Pancreas (tissue), 10 donors: ENCODE measurements around the gene CRYBB1. TPM values are rescaled to one million over a fixed set of nuclear protein-coding genes. Genes with fewer than 3 reads are reported as not detected.

ENCODE experiments used
- ATAC-seq, 4 donors: fragments of 200-7000 bp; cut with Tn5 transposase; one replicate each; pipeline versions ENCODE4 v1.8.0 to v1.9.1; 2020; ENCODE audit warnings: mild to moderate bottlenecking in 4 of 4, moderate library complexity in 4 of 4
- DNase-seq, 6 donors: peaks; one replicate each; pipeline ENCODE4 v3.0.0-alpha.2; 2020
- FAIRE-seq: peaks from 2 replicates; lab custom pipeline; 2012; peaks lifted over from hg19 to GRCh38; lab: Jason Lieb, UNC
- H3K27ac ChIP-seq, 4 donors: fragments of 200-600 bp; sonication (generic); 1 replicate in 3 of 4; 2 replicates in 1 of 4; pipeline versions ENCODE4 v1.5.0 to v1.8.0; 2020
- H3K27me3 ChIP-seq, 4 donors: fragments of 200-600 bp; one replicate each; pipeline ENCODE4 v1.8.0; 2021
- H3K36me3 ChIP-seq, 3 donors: fragments of 200-600 bp; sonication (generic) in 1 of 3; one replicate each; pipeline versions ENCODE4 v1.5.0 to v1.8.0; 2020 to 2021
- H3K4me1 ChIP-seq, 3 donors: fragments of 200-600 bp; one replicate each; pipeline ENCODE4 v1.8.0; 2021
- H3K4me3 ChIP-seq, 4 donors: fragments of 200-600 bp; sonication (generic) in 2 of 4; one replicate each; pipeline versions ENCODE4 v1.5.0 to v1.8.0; 2020 to 2021
- H3K9me3 ChIP-seq, 4 donors: fragments of 200-600 bp; one replicate each; pipeline ENCODE4 v1.8.0; 2021
- CTCF ChIP-seq, 4 donors: fragments of 200-600 bp; sonication (generic) in 3 of 4; IDR thresholded peaks; one replicate each; pipeline versions ENCODE4 v1.5.0 to v1.8.0; 2021; ENCODE audit warnings: antibody characterized with exemption in 4 of 4
- WGBS, 2 donors: extraction: QIAGEN DNeasy Blood & Tissue Kit; methylation state at CpG; one replicate each; pipeline ENCODE4 v1.1.7; 2013; 5-methylcytosine and 5-hydroxymethylcytosine counted together
- intact Hi-C, 3 donors: fragments of 100-400 bp; cut with DNase I; formaldehyde crosslinking; loops; one replicate each; pipeline versions ENCODE4 v1.11.1 to v1.14.2; 2022
- polyA plus RNA-seq, 2 donors: library from polyadenylated mRNA; stranded (reverse); fragments of 200-250 nt; gene quantifications; one replicate each; pipeline ENCODE4 v1.2.3, GENCODE V29; 2013
- total RNA-seq, 6 donors: library from RNA; stranded (reverse); fragmentation: NEBNext Ultra II Directional in 4 of 6; extraction: Animal tissue kit (Norgen Biotek cat#: 25700) in 4 of 6; gene quantifications; one replicate each; pipeline versions ENCODE4 v1.2.1 to v1.2.4, GENCODE V29; 2021 to 2023
- donor health status: healthy with polysubstance abuse.
- donor health status: DM: no; HTN: no; CAD: no; lungs with moderate emphysema.
- donor health status: DM: no; HTN: no; CAD: no.
- donor health status: control.
- donor health status: control.
- donor health status: Bipolar disorder and iron deficiency.
- donor health status: DM: yes; HTN: yes; CAD: no.
- donor health status: DM: no; HTN: no; CAD: no.
- donor health status: DM: no; HTN: no; CAD: no.
- donor health status: DM: yes; HTN: yes; CAD: no.

Gene CRYBB1
- total and polyA plus RNA-seq, 8 donors, result 0.14 to 0.66 (median 0.34) TPM; not detected in 3

DNA sequence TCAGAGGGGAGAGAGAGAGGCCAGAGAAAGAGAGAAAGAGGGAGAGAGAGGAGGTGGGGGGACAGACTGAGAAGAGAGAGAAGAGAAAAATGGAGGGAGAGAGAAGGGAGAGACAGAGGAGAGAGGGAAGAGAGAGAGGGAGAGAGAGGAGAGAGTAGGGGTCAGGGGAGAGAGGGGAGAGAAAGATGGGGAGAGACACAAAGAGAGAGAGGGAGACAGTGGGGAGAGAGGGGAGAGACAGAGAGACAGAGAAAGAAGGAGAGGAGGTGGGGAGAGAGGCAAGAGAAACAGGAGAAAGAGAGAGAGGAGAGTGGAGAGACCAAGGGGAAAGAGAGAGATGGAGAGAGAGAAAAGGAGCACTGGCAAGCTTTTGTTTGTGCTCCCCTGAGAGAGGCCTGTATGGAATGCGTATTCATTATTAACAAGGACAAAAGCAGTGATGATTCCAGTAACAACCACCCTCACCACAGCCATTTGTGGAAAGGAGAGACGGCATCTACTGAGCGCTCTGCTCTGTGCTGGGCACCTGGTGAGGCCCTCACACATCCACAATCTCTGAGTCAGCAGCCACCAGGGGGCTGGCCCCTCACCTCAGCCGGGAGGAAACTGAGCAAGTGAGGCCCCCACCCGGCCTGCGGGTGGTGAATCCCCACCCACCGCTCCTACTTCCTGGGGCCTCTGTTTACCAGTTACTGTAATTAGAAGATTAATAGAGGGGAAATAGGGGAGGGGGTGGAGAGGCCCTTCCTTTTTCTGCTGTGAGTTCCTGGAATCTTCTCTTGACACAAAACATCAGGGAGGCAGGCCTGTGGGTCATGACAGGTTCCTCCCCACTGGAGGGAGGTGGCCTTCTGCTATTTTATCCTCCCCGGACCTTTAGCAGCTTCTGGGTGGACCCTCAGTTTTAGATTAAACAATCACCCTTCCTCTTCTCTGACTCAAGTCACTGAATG is 24.9 kb upstream of the CRYBB1 start:
- FAIRE-seq (no peak), ATAC-seq (no peak), DNase-seq (no peak)
- TF ChIP-seq CTCF (IDR thresholded peaks at IDR 0.05), result no peak
- Histone ChIP-seq H3K4me3 (no peak overlapping the region), H3K36me3 (no peaks in the 10 kb centered on the region), H3K9me3 (no peaks in the 10 kb centered on the region), H3K27ac (no peak overlapping the region), H3K4me1 (peaks cover 0 to 2% (median 0%) of the 10 kb centered on the region in 3 donors), H3K27me3 (no peaks in the 10 kb centered on the region)
- 63% methylated on average over 8 of the region's 8 CpGs for WGBS, 2 donors
- intact Hi-C loops, result no loop called here

- DNase-seq (no peak), FAIRE-seq (no peak), ATAC-seq (no peak)
- WGBS, 2 donors, result 9 to 23% methylated on average over 1 of the region's 1 CpG
- Histone ChIP-seq H3K4me3 (no peak overlapping the region), H3K36me3 (no peaks in the 10 kb centered on the region), H3K9me3 (no peaks in the 10 kb centered on the region), H3K27ac (no peak overlapping the region), H3K27me3 (no peaks in the 10 kb centered on the region), H3K4me1 (no peaks in the 10 kb centered on the region)
- intact Hi-C loops, result no loop called here
- no peak for TF ChIP-seq CTCF (IDR thresholded peaks at IDR 0.05)
These were observed 18.5 kb upstream of the CRYBB1 start for GRCh38 chr22:26636296-26636695.

DNA sequence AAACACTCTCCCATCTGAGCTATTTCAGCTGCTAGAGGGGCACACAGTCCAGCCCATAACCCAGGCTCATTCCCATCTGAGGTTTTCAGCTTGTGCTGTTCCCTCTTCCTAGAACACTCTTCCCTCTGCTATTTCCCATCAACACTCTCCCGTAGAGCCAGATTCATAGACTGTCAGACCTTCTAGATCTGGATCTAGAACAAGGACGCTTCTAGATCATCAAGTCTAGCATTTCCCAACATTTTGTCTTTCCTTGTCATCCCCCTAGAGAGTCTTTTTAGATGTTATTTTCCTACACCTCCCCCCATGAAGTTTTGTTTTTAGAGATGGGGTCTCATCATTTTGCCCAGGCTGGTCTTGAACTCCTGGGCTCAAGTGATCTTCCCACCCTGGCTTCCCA is 17.3 kb upstream of the CRYBB1 start:
- no peak for ATAC-seq
- FAIRE-seq, result no peak
- TF ChIP-seq CTCF (IDR thresholded peaks at IDR 0.05), result no peak
- Histone ChIP-seq H3K4me1 (no peaks in the 10 kb centered on the region), H3K9me3 (no peaks in the 10 kb centered on the region), H3K27ac (no peak overlapping the region), H3K27me3 (no peaks in the 10 kb centered on the region), H3K4me3 (no peak overlapping the region), H3K36me3 (no peaks in the 10 kb centered on the region)
- WGBS, 2 donors, result 72 to 75% methylated on average over 2 of the region's 2 CpGs
- intact Hi-C loops, result no loop called here
- DNase-seq, result no peak

- intact Hi-C loops, result no loop called here
- ATAC-seq (no peak), DNase-seq (no peak), FAIRE-seq (no peak)
- Histone ChIP-seq H3K27me3 (no peaks in the 10 kb centered on the region), H3K4me3 (no peak overlapping the region), H3K36me3 (no peaks in the 10 kb centered on the region), H3K9me3 (no peaks in the 10 kb centered on the region), H3K27ac (no peak overlapping the region), H3K4me1 (no peaks in the 10 kb centered on the region)
- TF ChIP-seq CTCF (IDR thresholded peaks at IDR 0.05), result no peak
- WGBS, 2 donors, result 91 to 99% methylated on average over 3 of the region's 3 CpGs
These were observed 16.4 kb upstream of the CRYBB1 start for GRCh38 chr22:26634189-26634588.
